Measurements from ENCODE around the gene CORO7.
"Not testable (repeated sequence)": the region's sequence is repeated elsewhere in the genome, so short reads cannot be mapped to it uniquely, and the experiment has no call there.

The CORO7 gene

GRCh38 chr16:4336701-4337539 lies 79.5 kb downstream of the CORO7 start:
- no peak for DNase-seq (ENCODE audit: low spot score)

- DNase-seq (ENCODE audit: low spot score), result no peak
These were observed 81.5 kb downstream of the CORO7 start for GRCh38 chr16:4334724-4335495.

DNA sequence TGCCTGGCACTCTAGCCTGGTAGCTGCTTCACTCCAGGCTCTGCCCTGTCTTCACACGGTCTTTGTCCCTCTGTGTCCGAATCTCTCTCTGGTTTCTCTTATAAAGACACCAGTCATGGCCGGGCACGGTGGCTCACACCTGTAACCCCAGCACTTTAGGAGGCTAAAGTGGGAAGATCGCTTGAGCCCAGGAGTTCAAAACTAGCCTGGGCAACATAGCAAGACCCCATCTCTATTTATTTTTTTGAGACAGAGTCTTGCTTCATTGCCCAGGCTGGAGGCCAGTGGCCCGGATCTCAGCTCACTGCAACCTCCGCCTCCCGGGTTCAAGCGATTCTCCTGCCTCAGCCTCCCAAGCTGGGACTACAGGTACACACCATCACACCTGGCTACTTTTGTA lies 82.7 kb downstream of the CORO7 start:
- DNase-seq (ENCODE audit: low spot score), result not testable (repeated sequence)

DNA sequence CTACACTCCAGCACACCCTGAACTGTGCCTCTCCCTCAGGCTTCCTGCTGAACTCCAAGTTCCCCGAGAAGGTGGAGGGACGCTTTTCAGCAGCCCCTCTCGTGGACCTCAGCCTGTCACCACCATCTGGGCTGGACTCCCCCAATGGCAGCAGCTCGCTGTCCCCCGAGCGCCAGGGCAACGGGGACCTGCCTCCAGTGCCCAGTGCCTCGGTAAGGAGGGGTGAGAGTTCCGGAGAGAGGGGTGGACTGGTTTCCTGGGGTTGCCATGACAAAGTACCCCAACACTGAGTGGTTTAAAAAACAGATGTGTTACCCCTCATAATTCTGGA lies 83.1 kb downstream of the CORO7 start:
- no peak for DNase-seq (ENCODE audit: low spot score)

DNA sequence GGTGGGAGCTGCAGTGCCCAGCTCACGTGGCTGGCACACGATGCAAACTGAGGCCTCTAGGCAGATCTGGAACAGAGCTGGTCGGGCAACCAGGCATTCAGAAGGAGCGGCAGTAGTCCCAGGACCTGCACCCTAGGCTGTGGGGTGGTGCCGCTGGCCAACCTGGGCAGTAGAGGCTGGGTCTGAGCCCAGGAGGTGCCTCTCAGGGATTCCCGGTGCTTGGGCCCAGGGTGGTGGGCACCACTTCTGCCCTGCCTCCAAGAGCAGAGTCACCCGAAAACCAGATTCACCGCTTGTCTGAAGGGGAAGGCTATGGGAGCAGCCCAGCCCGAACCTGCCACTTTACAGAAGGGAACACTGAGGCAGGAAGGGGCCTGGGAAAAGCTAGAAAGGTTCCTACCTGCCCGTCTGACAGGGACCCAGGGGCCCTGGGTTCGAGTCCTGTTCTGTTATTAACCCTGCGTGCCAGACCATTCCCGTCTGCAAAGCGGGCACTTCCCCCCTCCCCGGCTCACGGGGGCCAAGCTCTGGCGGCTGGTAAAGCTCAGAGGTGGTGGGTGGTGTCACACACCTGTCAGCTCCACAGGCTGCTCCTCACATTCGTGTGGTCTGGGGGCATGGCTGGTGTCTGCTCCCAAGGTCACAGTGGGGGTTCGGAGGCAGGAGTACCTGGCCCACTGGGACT lies 83.6 kb downstream of the CORO7 start:
- DNase-seq (ENCODE audit: low spot score), result no peak

- no peak for DNase-seq (ENCODE audit: low spot score)
These were observed 84.3 kb downstream of the CORO7 start for GRCh38 chr16:4332083-4332482.

GRCh38 chr16:4330277-4330874 lies 86.0 kb downstream of the CORO7 start:
- DNase-seq (ENCODE audit: low spot score), result peak; percentile 55

- DNase-seq (ENCODE audit: low spot score), result no peak
These were observed 87.3 kb downstream of the CORO7 start for GRCh38 chr16:4328782-4329775.

DNA sequence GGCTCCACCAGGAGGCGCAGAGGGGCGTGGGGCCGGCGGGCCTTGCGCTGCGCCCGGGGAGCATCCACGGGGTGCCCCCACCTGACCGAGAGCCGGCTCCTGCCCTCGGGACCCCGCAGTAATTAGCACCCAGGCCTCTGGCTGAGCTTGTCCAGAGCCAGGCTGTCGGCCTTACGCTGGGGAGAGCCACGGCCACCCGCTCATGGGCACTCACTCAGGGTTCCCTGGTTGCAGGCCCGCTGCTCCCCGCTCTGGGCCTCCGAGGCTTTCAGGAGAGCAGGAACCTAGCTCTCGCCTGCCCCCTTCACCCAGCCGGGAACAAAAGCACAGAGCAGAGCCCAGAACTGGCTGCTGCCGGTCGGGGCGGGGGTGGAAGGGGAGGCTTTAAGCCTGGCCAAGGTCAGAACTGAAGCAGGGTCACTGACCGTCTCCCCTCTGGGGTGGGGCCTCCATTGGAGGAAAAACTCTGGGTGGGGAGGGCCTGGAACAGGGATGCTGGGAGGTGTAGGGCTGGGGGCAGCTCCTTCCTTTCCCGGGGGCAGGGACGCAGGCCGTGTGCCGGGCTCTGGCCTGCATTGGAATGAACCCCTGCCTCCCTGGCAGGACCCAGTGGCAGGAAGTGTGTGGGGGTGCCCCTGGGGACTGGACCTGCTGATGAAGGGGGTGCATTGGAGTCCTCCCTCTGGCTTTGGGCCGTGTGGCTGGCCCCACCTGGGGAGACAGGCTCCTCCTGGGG lies 88.2 kb downstream of the CORO7 start:
- peak; percentile 75 for DNase-seq (ENCODE audit: low spot score)

GRCh38 chr16:4327386-4328045 lies 88.9 kb downstream of the CORO7 start:
- no peak for DNase-seq (ENCODE audit: low spot score)

- no peak for DNase-seq (ENCODE audit: low spot score)
These were observed 91.1 kb downstream of the CORO7 start for GRCh38 chr16:4325253-4325758.

GRCh38 chr16:4324492-4325252 lies 91.7 kb downstream of the CORO7 start:
- DNase-seq (ENCODE audit: low spot score), result no peak

DNA sequence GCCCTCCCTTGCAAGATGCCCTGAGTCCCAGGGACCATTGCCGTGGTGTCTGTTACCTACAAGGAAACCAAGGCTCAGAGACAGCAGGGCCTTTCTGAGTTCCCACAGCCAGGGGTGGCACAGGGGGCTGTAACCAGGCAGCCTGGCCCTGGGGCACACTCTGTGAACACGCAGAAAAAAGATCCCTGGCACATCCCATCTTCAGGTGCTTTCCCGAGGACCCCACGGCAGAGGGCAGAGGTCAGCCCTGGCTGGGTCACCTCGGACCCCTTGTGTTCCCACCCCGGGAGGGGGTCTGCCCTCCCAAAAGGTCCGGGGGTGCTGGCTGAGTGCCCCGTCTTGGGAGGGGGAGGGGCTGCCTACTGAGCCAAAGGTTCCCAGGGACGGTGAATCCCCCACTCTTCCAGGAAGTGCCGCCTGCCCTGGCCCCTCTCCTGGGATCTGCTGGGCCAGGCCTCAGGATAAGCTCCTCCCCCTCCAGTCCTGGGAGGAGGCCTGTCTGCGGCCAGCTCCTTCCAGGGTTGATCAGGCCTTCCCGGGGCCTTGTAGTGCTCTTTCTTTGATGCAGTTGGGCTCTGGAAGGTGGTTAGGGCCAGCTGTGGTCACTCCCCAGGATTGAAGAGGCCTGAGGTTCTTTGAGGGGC lies 92.4 kb downstream of the CORO7 start:
- no peak for DNase-seq (ENCODE audit: low spot score)

- peak; percentile 50 for DNase-seq (ENCODE audit: low spot score)
These were observed 93.1 kb downstream of the CORO7 start for GRCh38 chr16:4323071-4323844.

DNA sequence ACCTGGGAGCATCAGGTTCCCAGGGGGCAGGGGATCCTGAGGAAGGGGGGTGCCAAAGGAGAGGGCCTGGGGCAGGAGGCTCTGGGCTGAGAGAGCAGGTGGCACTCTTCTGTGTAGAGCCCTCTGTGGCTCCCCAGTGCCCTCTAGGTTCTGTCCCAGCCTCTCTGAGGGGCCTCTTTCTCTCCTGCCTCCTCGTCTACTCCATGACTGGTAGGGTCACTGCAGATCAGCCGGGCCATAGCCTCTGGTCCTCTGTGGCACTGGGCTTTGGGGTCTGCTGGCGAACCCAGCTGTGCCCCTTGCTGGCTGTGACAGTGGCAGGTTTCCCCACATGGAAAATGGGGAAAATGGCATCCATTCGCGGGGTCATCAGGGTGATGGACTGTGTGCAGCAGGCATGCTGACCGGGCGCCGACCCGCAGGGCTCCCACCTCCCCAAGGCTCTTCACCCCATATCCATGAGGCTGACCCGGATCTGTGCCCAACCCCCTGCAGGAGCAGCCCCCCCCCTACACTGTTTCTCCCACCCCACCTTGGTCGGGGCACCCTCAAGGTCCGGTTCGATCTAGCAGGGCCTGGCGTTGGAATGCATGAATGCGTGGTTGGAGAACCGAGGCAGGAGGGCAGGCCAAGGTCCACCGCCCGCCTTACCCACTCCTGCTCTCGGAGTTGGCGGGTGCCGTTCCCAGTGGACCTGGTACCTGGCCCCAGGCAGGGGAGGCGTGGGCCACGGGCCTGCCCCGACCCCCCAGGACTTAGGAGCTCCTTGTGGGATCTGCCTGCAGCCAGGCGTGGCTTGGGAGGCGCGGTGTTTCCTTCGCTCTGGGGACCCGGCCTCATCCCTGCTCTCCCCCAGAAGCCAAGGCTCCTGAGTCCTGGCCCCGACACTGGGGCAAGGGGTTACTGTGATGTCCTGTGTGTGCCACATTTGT lies 94.0 kb downstream of the CORO7 start:
- DNase-seq (ENCODE audit: low spot score), result no peak

DNA sequence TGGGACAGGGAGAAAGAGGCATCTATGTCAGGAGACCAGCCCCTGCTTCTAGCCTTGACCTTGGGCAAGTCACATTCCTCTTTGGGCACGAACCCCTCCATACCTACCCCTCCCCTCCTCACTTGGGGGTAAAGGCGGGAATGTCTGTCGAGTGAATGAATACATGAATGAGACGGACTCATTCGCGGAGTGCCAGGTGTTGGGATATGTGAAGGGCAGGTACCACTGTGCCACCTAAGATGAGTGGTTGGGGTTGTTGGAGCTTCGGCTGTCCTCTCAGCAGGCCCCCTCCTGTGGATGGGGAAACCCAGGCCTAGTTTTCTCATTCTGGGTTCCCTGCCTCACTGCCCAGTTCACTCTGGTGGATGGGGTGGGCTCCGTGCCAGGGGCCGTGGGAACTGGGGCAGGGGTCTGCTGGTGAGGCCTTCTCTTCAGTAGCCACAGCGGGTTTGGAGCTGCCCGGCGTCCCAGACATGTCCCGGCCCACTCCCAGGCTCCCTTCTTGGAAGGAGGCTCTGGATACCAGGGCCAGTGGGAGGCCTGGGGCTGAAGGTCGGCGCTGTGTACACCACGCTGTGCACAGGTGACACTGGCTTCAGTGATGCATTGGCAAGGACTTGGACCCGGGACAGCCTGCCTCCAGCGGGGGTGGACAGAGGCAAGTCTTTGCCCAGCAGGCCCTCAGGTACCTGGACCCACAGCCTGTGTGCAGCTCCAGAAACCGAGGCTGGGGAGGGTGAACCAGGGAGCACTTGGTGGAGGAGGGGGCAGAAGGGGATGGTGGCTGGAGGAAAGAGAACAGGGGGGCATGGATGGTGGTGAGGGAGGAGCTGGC lies 94.9 kb downstream of the CORO7 start:
- no peak for DNase-seq (ENCODE audit: low spot score)

Measured in globus pallidus (tissue), 1 donor.